HG02759 (cell line): ENCODE data around the gene TDRD9.

ENCODE experiments used
- ATAC-seq: cut with Tn5 transposase; IDR thresholded peaks from one replicate; pipeline ENCODE4 v1.9.1; 2021; ENCODE audit warnings: mild to moderate bottlenecking, moderate library complexity; ENCODE audit not compliant: unreplicated experiment

Gene TDRD9

GRCh38 chr14:104064003-104064402 lies 135.7 kb downstream of the TDRD9 start:
- no peak for ATAC-seq

GRCh38 chr14:104066279-104066678 lies 138.0 kb downstream of the TDRD9 start:
- no peak for ATAC-seq

GRCh38 chr14:104066719-104067295 lies 138.6 kb downstream of the TDRD9 start:
- ATAC-seq: no peak

GRCh38 chr14:104069541-104069940 lies 141.3 kb downstream of the TDRD9 start:
- no peak for ATAC-seq

- ATAC-seq: no peak
Observed at GRCh38 chr14:104072586-104072985, 144.3 kb downstream of the TDRD9 start.

- ATAC-seq: no peak
Observed at GRCh38 chr14:104073764-104074163, 145.5 kb downstream of the TDRD9 start.

- no peak for ATAC-seq
Observed at GRCh38 chr14:104075530-104076151, 147.4 kb downstream of the TDRD9 start.

- no peak for ATAC-seq
Observed at GRCh38 chr14:104076743-104077142, 148.5 kb downstream of the TDRD9 start.

GRCh38 chr14:104078031-104078455 lies 149.8 kb downstream of the TDRD9 start:
- peak; percentile 85 for ATAC-seq

- no peak for ATAC-seq
Observed at GRCh38 chr14:104080376-104081260, 152.4 kb downstream of the TDRD9 start.

- ATAC-seq: no peak
Observed at GRCh38 chr14:104081261-104081835, 153.1 kb downstream of the TDRD9 start.

GRCh38 chr14:104081951-104082464 lies 153.8 kb downstream of the TDRD9 start:
- no peak for ATAC-seq

GRCh38 chr14:104082807-104083206 lies 154.6 kb downstream of the TDRD9 start:
- ATAC-seq: no peak

GRCh38 chr14:104084251-104085002 lies 156.2 kb downstream of the TDRD9 start:
- ATAC-seq: no peak

- no peak for ATAC-seq
Observed at GRCh38 chr14:104085032-104085888, 157.0 kb downstream of the TDRD9 start, which contains the start of gene ASPG. Gene ASPG, plus strand, starts transcription at chr14:104085700. Its CDS starts 71 bp downstream, at chr14:104085771.

- ATAC-seq: no peak
Observed at GRCh38 chr14:104085889-104086201, 157.6 kb downstream of the TDRD9 start.

- ATAC-seq: no peak
Observed at GRCh38 chr14:104086210-104086660, 158.0 kb downstream of the TDRD9 start.

- ATAC-seq: no peak
Observed at GRCh38 chr14:104086661-104087461, 158.6 kb downstream of the TDRD9 start.

- ATAC-seq: no peak
Observed at GRCh38 chr14:104087505-104087904, 159.2 kb downstream of the TDRD9 start.
